HepG2 (cell line): ENCODE measurements around the gene COPZ2. TPM values are rescaled to one million over a fixed set of nuclear protein-coding genes. Genes with fewer than 3 reads are reported as not detected.

Experiments
- ATAC-seq: fragments of 200-7000 bp; cut with Tn5 transposase; 3 replicates; pipeline ENCODE4 v1.9.1; 2020; ENCODE audit warnings: mild to moderate bottlenecking, moderate library complexity
- BruUV-seq: library from RNA; stranded (reverse); fragments of 400-500 nt; replicated peaks from 2 replicates; lab custom pipeline; 2021; lab: Mats Ljungman, UMichigan
- CTCF ChIA-PET: fragments of 300-600 bp; formaldehyde crosslinking; extraction: SDS; loops from one replicate; lab custom pipeline; 2021; ENCODE audit warnings: low total read pairs, inconsistent platforms, low intra/inter-chr PET ratio; lab: Yijun Ruan, JAX
- POLR2A ChIA-PET: fragments of 350-600 bp; sonication (Branson Sonifier 250); formaldehyde crosslinking; loops from one replicate; lab custom pipeline; 2020; ENCODE audit warnings: antibody characterized with exemption, inconsistent platforms; lab: Yijun Ruan, JAX
- DNase-seq: peaks from one replicate; pipeline ENCODE4 v3.0.0-alpha.2; 2015; ENCODE audit warnings: low spot score
- FAIRE-seq: peaks from 3 replicates; lab custom pipeline; 2011; peaks lifted over from hg19 to GRCh38; lab: Jason Lieb, UNC
- H2AFZ ChIP-seq: one replicate; pipeline ENCODE4 v1.6.1; 2011; ENCODE audit warnings: low read length, inconsistent platforms
- H3K27ac ChIP-seq: fragments of 300-600 bp; 3 replicates; pipeline ENCODE4 v1.8.0; 2011; ENCODE audit warnings: mixed run types, mild to moderate bottlenecking, mixed read lengths, low read length, inconsistent platforms; ENCODE audit not compliant: insufficient read depth; ENCODE audit errors: extremely low read length
- H3K27me3 ChIP-seq, 2 experiments: fragments of 200-600 bp in 1 of 2; 2 replicates in 1 of 2; 3 replicates in 1 of 2; pipeline versions ENCODE4 v1.6.0 to v1.8.0; 2011; ENCODE audit warnings: low read length in 2 of 2, mild to moderate bottlenecking in 2 of 2, moderate library complexity in 2 of 2, inconsistent platforms in 1 of 2; ENCODE audit not compliant: insufficient read depth in 2 of 2, control insufficient read depth in 1 of 2
- H3K36me3 ChIP-seq, 2 experiments: fragments of 200-600 bp in 1 of 2; replicated peaks in 1 of 2; 2 replicates in 1 of 2; 3 replicates in 1 of 2; pipeline versions ENCODE4 v1.5.1 to v1.8.0; 2011; ENCODE audit warnings: low read length in 2 of 2, inconsistent platforms in 1 of 2; ENCODE audit not compliant: insufficient read depth in 2 of 2, control insufficient read depth in 1 of 2
- H3K4me1 ChIP-seq: 2 replicates; pipeline ENCODE4 v1.5.1; 2012; ENCODE audit warnings: low read length, inconsistent platforms; ENCODE audit not compliant: insufficient read depth
- H3K4me2 ChIP-seq: 2 replicates; pipeline ENCODE4 v1.6.0; 2011; ENCODE audit warnings: low read depth, low read length, inconsistent platforms
- H3K4me3 ChIP-seq, 3 experiments: fragments of 200-600 bp in 1 of 3; sonication (generic), shearing (Covaris generic) in 1 of 3; replicated peaks in 1 of 3; 2 replicates each; pipeline ENCODE4 v1.5.1; 2011 to 2016; ENCODE audit warnings: low read length in 3 of 3, inconsistent platforms in 2 of 3, low read depth in 2 of 3, mild to moderate bottlenecking in 2 of 3, control low read depth in 1 of 3, mixed read lengths in 1 of 3; ENCODE audit not compliant: insufficient read depth in 1 of 3
- H3K79me2 ChIP-seq: one replicate; pipeline ENCODE4 v1.6.1; 2011; ENCODE audit warnings: low read length, inconsistent platforms; ENCODE audit not compliant: insufficient read depth
- H3K9ac ChIP-seq: 2 replicates; pipeline ENCODE4 v1.6.0; 2011; ENCODE audit warnings: mild to moderate bottlenecking, low read depth, low read length, inconsistent platforms; ENCODE audit not compliant: insufficient read depth
- H3K9me3 ChIP-seq: 2 replicates; pipeline ENCODE4 v1.5.1; 2012; ENCODE audit warnings: mild to moderate bottlenecking, low read length
- H4K20me1 ChIP-seq: 2 replicates; pipeline ENCODE4 v1.6.0; 2011; ENCODE audit warnings: inconsistent platforms, mild to moderate bottlenecking, low read length, moderate library complexity; ENCODE audit not compliant: insufficient read depth
- EEA1 ChIP-seq: sonication (generic); formaldehyde crosslinking; IDR thresholded peaks from 2 replicates; pipeline ENCODE4 v1.5.1; 2020; ENCODE audit warnings: mild to moderate bottlenecking, missing genetic modification reagents, borderline replicate concordance
- ETV6 ChIP-seq: sonication (generic); formaldehyde crosslinking; conservative IDR thresholded peaks from 2 replicates; pipeline ENCODE4 v1.4.0; 2020; ENCODE audit warnings: missing genetic modification reagents
- FOXM1 ChIP-seq: sonication (generic); formaldehyde crosslinking; IDR thresholded peaks from 2 replicates; pipeline ENCODE4 v1.5.0; 2020; ENCODE audit warnings: missing genetic modification reagents
- MXD1 ChIP-seq: sonication (generic); formaldehyde crosslinking; IDR thresholded peaks from 2 replicates; pipeline ENCODE4 v1.4.0; 2020; ENCODE audit warnings: mild to moderate bottlenecking, missing genetic modification reagents
- POGZ ChIP-seq: sonication (generic); formaldehyde crosslinking; IDR thresholded peaks from 2 replicates; pipeline ENCODE4 v1.4.0; 2020; ENCODE audit warnings: mild to moderate bottlenecking, missing genetic modification reagents
- SMAD1 ChIP-seq: sonication (generic); formaldehyde crosslinking; IDR thresholded peaks from 2 replicates; pipeline ENCODE4 v1.4.0; 2020; ENCODE audit warnings: missing genetic modification reagents, low read depth, mild to moderate bottlenecking, borderline replicate concordance
- XBP1 ChIP-seq: sonication (generic); formaldehyde crosslinking; IDR thresholded peaks from 2 replicates; pipeline ENCODE4 v1.5.0; 2020; ENCODE audit warnings: missing genetic modification reagents
- ZNF318 ChIP-seq: sonication (generic); formaldehyde crosslinking; IDR thresholded peaks from 2 replicates; pipeline ENCODE4 v1.4.0; 2020; ENCODE audit warnings: mild to moderate bottlenecking, missing genetic modification reagents
- ZNF33A ChIP-seq: sonication (generic); formaldehyde crosslinking; IDR thresholded peaks from 2 replicates; pipeline ENCODE4 v1.5.1; 2020; ENCODE audit warnings: missing genetic modification reagents, mild to moderate bottlenecking, moderate library complexity, borderline replicate concordance
- ZNF556 ChIP-seq: sonication (generic); formaldehyde crosslinking; IDR thresholded peaks from 2 replicates; pipeline ENCODE4 v1.4.0; 2020; ENCODE audit warnings: mild to moderate bottlenecking, missing genetic modification reagents, borderline replicate concordance
- WGBS: methylation state at CpG from one replicate; pipeline ENCODE4 v1.1.6; 2017; ENCODE audit warnings: low lambda C conversion rate; 5-methylcytosine and 5-hydroxymethylcytosine counted together
- in situ Hi-C: cut with HindIII; loops from 2 replicates; pipeline ENCODE4 v1.10.0; 2017; ENCODE audit warnings: low pct_unique_long_range_greater_than_20kb; ENCODE audit not compliant: extremely low pct_ligation_motif_present
- intact Hi-C: fragments of 100-400 bp; cut with micrococcal nuclease; formaldehyde crosslinking; loops from one replicate; pipeline ENCODE4 v1.10.0; 2022; ENCODE audit not compliant: unreplicated experiment
- polyA plus RNA-seq, 8 experiments: library from polyadenylated mRNA; depleted of rRNA in 3 of 8; stranded (reverse) in 7 of 8; unstranded in 1 of 8; fragments of >200 nt; fragmentation: Illumina TruSeq in 4 of 8; extraction: Trizol in 4 of 8; gene quantifications; 2 replicates each; pipeline versions ENCODE4 v1.2.1 to v1.2.3, GENCODE V29; 2011 to 2016; ENCODE audit warnings: low read depth in 4 of 8, missing spikeins in 1 of 8, mixed read lengths in 1 of 8; ENCODE audit not compliant: insufficient read depth in 1 of 8
- total RNA-seq, 5 experiments: library from RNA; depleted of rRNA; stranded (reverse); fragments of >200 nt; fragmentation: Illumina TruSeq; extraction: Trizol; gene quantifications; 2 replicates each; pipeline ENCODE4 v1.2.3, GENCODE V29; 2016; ENCODE audit warnings: low read depth in 1 of 5

The COPZ2 gene
- total and polyA plus RNA-seq, 2 of the 13 experiments (the other 11 are each of a cell fraction or from before 2014, with no cell fraction given), result 0.61 to 1.5 TPM

DNA sequence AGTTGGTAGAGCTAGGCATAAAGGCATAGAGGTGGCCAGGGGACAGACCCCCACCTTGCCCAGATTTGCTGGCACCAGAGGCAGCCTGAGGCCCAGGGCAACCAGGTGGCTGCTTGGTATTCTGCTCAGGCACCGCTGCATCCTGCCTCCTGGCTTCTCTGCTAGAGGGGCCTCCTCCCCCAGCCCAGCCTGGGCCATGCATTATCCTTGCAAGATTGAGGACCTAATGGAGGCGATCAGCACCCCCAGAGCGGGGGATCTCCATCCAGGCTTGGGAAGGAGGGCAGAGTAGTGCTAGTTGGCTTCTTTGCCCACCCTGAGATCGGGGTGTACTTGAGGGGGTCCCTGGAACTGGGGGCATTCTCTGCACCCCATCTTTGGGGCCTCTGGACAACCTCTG is 42.9 kb downstream of the COPZ2 start:
- ATAC-seq (peak; percentile 9; the same call in 2 of the 3 replicates), FAIRE-seq (no peak), DNase-seq (no peak)
- no peaks in the 10 kb centered on the region for H4K20me1 ChIP-seq
- H3K9me3 ChIP-seq, result no peaks in the 10 kb centered on the region
- WGBS, result 43% methylated on average over 1 of the region's 4 CpGs
- H3K9ac ChIP-seq, result no peak overlapping the region
- H3K4me1 ChIP-seq, result peaks cover 36% of the 10 kb centered on the region
- CTCF ChIA-PET, result no interaction called here
- no peak overlapping the region for H3K4me3 ChIP-seq
- H3K4me2 ChIP-seq, result no peak overlapping the region
- no TSS peak for BruUV-seq
- no peak for TF ChIP-seq EEA1
- TF ChIP-seq ZNF33A, result no peak
- TF ChIP-seq ETV6 (CRISPR knock-in tag), result no peak
- TF ChIP-seq FOXM1, result no peak
- no peak for TF ChIP-seq SMAD1 (CRISPR knock-in tag)
- no peak for TF ChIP-seq POGZ (CRISPR knock-in tag)
- TF ChIP-seq XBP1 (CRISPR knock-in tag), result no peak
- no peak for TF ChIP-seq MXD1 (CRISPR knock-in tag)
- TF ChIP-seq ZNF556 (CRISPR knock-in tag), result no peak
- TF ChIP-seq ZNF318, result no peak
- peaks cover 3 to 57% of the 10 kb centered on the region in 2 experiments; a peak in 3 of 5 replicates for H3K27me3 ChIP-seq
- no peaks in the 10 kb centered on the region for H3K79me2 ChIP-seq
- intact Hi-C loops, result no loop called here
- in situ Hi-C loops, result no loop called here
- no peak overlapping the region for H3K27ac ChIP-seq
- no peak overlapping the region for H2AFZ ChIP-seq
- H3K36me3 ChIP-seq, result no peaks in the 10 kb centered on the region
- POLR2A ChIA-PET, result interaction anchor here (1.3 to 1.5 kb wide), 2 partner anchors 24 to 53 kb away, joined by 3 to 6 read pairs; partner anchors contain the start of genes CDK5RAP3 and PNPO
